Large intestine (tissue), 3 donors: Measurements from ENCODE around the gene SLCO3A1. TPM values are rescaled to one million over a fixed set of nuclear protein-coding genes. Genes with fewer than 3 reads are reported as not detected.

Source experiments
- DNase-seq, 2 donors: peaks; one replicate each; pipeline versions ENCODE4 v3.0.0 to v3.0.0-alpha.2; 2013
- H3K27ac ChIP-seq: one replicate; pipeline ENCODE4 v1.5.1; 2013; ENCODE audit warnings: low read length
- H3K27me3 ChIP-seq: 2 replicates; pipeline ENCODE4 v1.6.1; 2013; ENCODE audit warnings: low read length; ENCODE audit not compliant: control insufficient read depth, insufficient read depth
- H3K36me3 ChIP-seq: 2 replicates; pipeline ENCODE4 v1.6.1; 2013; ENCODE audit warnings: low read length; ENCODE audit not compliant: control insufficient read depth, insufficient read depth
- H3K4me1 ChIP-seq: one replicate; pipeline ENCODE4 v1.6.1; 2013; ENCODE audit warnings: low read length; ENCODE audit not compliant: control insufficient read depth, insufficient read depth
- H3K4me3 ChIP-seq: one replicate; pipeline ENCODE4 v1.5.1; 2013; ENCODE audit warnings: low read length
- H3K9me3 ChIP-seq: one replicate; pipeline ENCODE4 v1.6.1; 2013; ENCODE audit warnings: mild to moderate bottlenecking, low read depth, low read length, moderate library complexity; ENCODE audit not compliant: control insufficient read depth
- WGBS: methylation state at CpG from one replicate; pipeline ENCODE4 v1.1.5; 2013; ENCODE audit warnings: low lambda C conversion rate; ENCODE audit not compliant: insufficient coverage; 5-methylcytosine and 5-hydroxymethylcytosine counted together
- polyA plus RNA-seq: library from polyadenylated mRNA; unstranded; fragments of 120-200 nt; gene quantifications from one replicate; pipeline ENCODE4 v1.2.1, GENCODE V29; 2013

The SLCO3A1 gene
- polyA plus RNA-seq, 1 donor: 5.1 TPM

DNA sequence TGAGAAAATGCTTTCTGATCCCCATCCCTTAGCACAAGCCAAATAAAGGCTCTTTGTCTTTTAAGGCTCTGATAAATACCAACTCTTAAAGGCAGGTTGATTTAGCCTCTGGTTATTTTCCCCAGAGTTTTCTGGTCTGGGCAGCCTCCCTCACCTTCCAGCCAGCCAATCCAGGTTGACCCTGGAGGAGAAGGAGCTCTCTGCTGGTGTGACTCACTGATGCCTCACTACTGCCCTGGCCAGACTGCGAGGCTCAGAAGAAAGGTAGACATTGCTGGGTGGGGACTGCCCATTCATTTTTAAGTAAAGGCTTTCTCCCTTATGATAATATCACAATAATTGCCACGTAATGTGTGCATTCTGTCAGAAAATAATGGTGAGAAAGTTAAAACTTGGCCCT, 37.1 kb downstream of the SLCO3A1 start:
- no peak overlapping the region for H3K4me3 ChIP-seq
- no peaks in the 10 kb centered on the region for H3K9me3 ChIP-seq
- no peaks in the 10 kb centered on the region for H3K36me3 ChIP-seq
- H3K27me3 ChIP-seq: no peaks in the 10 kb centered on the region
- no peak overlapping the region for H3K27ac ChIP-seq
- H3K4me1 ChIP-seq: peaks cover 9% of the 10 kb centered on the region
- no peak for DNase-seq
- WGBS: no CpG with 5 or more reads among the region's 2 CpGs

DNA sequence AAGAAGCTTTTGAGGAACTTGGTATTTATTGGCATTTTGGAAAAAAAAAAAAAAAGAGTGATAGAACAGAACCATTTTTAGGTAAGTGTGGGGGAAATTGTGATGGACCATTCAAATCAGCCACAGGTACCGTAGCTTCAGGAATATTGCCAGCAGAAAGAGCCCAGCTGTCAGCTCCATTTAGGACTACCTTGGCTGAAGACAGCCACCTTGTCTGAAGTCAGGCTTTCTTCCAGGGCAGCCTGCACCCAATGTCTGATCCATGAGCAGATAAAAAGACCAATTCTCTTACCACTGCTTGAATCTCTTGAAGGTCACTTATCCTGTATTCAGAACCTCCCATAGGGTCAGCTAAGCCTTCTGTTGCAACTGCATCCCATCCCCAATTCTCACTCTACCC, 37.6 kb downstream of the SLCO3A1 start:
- H3K4me1 ChIP-seq: peaks cover 9% of the 10 kb centered on the region
- no peak overlapping the region for H3K27ac ChIP-seq
- H3K4me3 ChIP-seq: no peak overlapping the region
- no peaks in the 10 kb centered on the region for H3K36me3 ChIP-seq
- no peaks in the 10 kb centered on the region for H3K9me3 ChIP-seq
- H3K27me3 ChIP-seq: no peaks in the 10 kb centered on the region
- no CpG with 5 or more reads among the region's 1 CpG for WGBS
- DNase-seq: no peak

DNA sequence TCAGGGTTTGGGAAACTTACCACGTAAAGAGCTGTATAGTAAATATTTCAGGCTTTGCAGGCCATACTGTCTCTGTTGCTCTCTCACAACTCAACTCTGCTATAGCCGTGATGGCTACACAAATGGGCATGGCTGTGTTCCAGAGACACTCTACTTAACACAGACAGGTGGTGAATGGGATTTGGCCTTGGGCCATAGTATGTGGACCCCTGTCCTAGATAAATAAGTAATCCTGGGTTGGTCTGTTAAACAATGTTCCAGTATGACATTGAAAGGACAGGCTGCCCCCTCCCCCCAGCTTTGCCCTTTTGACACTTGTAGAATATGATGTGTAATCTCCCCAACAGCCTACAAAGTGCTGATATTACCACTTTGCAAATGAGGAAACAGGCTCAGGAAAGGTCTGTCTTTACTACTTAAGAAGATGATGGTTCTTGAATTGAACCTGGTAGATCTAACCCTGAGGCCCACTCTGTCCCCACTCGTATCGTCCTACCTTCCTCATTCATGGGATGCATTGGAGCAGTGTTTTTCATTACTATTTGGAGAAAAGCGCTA, 38.4 kb downstream of the SLCO3A1 start:
- Histone ChIP-seq H3K36me3 (no peaks in the 10 kb centered on the region), H3K4me1 (peaks cover 9% of the 10 kb centered on the region), H3K27ac (no peak overlapping the region), H3K9me3 (no peaks in the 10 kb centered on the region), H3K27me3 (no peaks in the 10 kb centered on the region), H3K4me3 (no peak overlapping the region)
- no CpG with 5 or more reads among the region's 5 CpGs for WGBS
- DNase-seq: no peak

DNA sequence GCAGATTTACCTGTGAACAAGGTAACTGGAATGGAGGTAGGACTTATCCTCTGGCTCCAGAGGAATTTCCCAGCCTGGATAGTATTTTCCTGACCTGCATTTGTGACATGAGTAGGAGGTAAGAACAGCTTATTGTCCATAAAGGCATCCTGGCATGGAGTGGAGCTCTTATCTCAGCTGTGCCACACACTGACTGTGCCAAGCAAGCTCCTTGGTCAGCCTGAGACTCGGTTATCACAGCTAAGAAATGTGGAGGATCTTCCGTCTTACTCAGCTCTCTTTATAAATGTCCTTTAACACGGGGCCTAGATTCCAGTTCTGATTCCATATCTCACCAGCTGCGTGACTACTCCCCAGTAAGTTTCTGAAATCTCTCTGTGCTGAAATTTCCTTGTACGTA, 38.9 kb downstream of the SLCO3A1 start:
- Histone ChIP-seq H3K27ac (no peak overlapping the region), H3K9me3 (no peaks in the 10 kb centered on the region), H3K4me3 (no peak overlapping the region), H3K4me1 (peaks cover 9% of the 10 kb centered on the region), H3K36me3 (no peaks in the 10 kb centered on the region), H3K27me3 (no peaks in the 10 kb centered on the region)
- WGBS: 100% methylated on average over 1 of the region's 5 CpGs
- no peak for DNase-seq

DNA sequence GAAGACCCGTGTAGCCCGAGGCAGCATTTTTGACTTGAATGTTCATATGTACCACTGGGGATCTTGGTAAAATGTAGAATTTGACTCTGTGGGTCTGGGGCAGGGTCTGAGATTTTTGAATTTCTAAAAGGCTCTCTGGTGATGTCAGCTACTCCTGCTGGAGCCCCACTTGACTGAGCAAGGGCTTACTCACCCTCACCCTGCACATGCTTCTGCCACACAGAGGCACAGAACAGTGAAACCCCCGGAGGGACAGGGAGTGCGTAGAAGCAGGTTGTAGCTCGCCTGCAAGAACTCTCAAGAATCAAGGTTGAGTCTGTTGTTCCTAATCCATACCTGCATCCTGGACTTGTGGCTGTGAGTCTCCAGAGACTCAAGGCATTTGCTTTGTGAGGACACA, 41.1 kb downstream of the SLCO3A1 start:
- no CpG with 5 or more reads among the region's 5 CpGs for WGBS
- Histone ChIP-seq H3K27me3 (no peaks in the 10 kb centered on the region), H3K9me3 (no peaks in the 10 kb centered on the region), H3K27ac (no peak overlapping the region), H3K4me3 (no peak overlapping the region), H3K4me1 (peaks cover 9% of the 10 kb centered on the region), H3K36me3 (no peaks in the 10 kb centered on the region)
- no peak for DNase-seq

DNA sequence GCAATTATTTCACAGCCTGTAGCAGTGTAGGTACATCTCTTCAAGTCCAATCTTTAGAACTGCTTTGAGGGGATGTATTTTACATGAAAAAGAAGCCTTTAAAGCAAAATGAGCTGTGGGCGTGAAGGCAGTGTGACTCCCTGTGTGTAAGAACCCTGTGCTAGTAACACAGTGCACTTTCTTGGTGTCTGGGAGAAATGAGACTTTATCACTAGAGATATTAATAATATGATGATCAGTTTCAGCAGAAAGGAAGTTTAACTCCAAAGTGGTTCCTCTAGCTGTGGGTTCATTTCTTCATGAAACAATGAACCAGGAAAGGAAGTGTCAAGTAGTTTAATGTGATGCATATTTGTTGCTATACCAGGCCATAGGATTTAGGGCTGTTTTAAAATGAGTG, 41.5 kb downstream of the SLCO3A1 start:
- no CpG with 5 or more reads among the region's 1 CpG for WGBS
- Histone ChIP-seq H3K4me3 (no peak overlapping the region), H3K27ac (no peak overlapping the region), H3K27me3 (no peaks in the 10 kb centered on the region), H3K36me3 (no peaks in the 10 kb centered on the region), H3K9me3 (no peaks in the 10 kb centered on the region), H3K4me1 (peaks cover 9% of the 10 kb centered on the region)
- DNase-seq: no peak

DNA sequence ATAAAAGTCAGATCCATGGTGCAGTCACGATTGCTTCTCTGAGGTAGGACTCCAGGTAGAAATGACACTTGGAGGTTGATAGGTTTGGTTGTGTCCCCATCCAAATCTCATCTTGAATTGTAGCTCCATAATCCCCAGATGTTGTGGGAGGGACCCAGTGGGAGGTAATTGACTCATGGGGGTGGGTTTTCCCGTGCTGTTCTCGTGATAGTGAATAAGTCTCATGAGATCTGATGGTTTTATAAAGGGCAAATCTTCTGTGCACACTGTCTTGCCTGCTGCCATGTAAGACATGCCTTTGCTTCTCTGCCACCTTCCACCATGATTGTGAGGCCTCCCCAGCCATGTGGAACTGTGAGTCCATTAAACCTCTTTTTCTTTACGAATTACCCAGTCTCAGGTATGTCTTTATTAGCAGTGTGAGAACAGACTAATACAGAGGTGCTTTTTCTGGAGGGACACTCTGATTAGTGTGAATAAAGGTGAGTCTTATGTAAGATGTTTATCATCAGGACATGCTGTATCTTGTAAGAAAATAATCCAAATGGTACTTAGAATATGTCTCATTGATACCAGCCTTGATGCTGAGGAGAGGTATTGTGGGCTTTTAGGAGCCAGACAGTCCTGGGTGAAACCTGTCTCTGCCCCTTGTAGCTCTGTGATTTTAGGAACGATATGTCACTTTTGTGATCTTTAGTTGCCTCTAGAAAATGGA, 43.0 kb downstream of the SLCO3A1 start:
- no peaks in the 10 kb centered on the region for H3K9me3 ChIP-seq
- WGBS: no CpG with 5 or more reads among the region's 5 CpGs
- no peak overlapping the region for H3K4me3 ChIP-seq
- no peaks in the 10 kb centered on the region for H3K27me3 ChIP-seq
- H3K4me1 ChIP-seq: peaks cover 9% of the 10 kb centered on the region
- no peaks in the 10 kb centered on the region for H3K36me3 ChIP-seq
- no peak for DNase-seq
- no peak overlapping the region for H3K27ac ChIP-seq

DNA sequence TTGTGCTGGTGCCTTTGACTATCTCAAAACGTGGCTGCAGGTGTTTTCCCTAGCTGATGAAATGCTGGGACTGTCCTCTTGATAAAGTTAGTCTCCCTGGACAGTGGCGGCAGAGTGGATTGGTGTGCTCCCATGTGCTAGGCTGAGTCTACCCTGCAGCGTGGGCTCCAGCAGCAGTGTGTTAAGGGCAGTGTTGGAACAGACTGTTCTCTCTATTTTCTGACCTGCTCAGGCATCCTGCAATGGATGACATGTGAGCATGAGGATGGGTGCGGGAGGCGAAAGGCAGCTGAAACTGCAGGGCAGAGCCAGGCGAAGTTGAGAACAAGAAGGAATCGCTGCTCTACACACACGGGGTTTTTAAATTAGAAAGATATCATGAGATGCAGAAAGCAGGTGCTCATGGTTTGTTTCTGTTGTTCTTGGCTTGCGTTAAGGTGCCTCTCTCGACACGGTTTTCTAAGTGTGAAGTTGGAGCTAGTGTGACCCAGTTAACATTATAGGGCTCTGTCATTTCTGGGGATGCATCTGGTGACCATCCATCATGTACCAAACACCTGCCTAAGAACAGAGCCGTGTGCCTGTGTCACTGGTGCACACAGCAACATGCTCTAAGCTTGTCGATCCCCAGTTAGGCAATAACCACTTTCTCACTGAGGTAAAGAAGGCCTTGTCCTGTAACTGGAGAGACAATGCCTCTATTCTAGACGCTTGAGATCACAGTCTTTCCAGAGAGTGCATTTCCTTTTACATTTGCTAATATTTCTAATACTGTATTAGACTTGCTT, 44.3 kb downstream of the SLCO3A1 start:
- H3K4me1 ChIP-seq: no peaks in the 10 kb centered on the region
- H3K27me3 ChIP-seq: no peaks in the 10 kb centered on the region
- WGBS: no CpG with 5 or more reads among the region's 14 CpGs
- peaks cover 4% of the 10 kb centered on the region for H3K9me3 ChIP-seq
- no peak overlapping the region for H3K4me3 ChIP-seq
- no peak for DNase-seq
- H3K36me3 ChIP-seq: no peaks in the 10 kb centered on the region
- no peak overlapping the region for H3K27ac ChIP-seq

DNA sequence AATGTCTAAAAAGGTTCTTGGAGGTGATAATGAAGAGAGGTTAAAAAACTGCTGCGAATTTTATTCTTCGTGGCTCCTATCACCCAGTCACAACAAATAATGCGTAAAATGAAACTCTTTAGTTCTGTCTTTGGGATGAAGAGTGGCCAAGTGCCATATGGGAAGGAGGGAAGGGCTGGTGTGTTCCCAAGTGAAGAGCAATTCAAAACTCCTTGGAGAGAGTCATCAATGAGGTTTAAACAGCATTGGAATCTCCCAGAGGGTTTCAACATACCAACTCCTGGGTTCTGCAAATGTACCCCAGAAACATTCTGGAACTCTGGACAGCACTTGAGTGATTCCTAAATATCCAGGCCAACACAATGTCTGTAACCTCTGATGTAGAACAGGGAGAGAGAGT, 45.3 kb downstream of the SLCO3A1 start:
- Histone ChIP-seq H3K4me3 (no peak overlapping the region), H3K4me1 (no peaks in the 10 kb centered on the region), H3K27ac (no peak overlapping the region), H3K27me3 (no peaks in the 10 kb centered on the region), H3K9me3 (peaks cover 8% of the 10 kb centered on the region), H3K36me3 (no peaks in the 10 kb centered on the region)
- no peak for DNase-seq
- WGBS: no CpG with 5 or more reads among the region's 3 CpGs

DNA sequence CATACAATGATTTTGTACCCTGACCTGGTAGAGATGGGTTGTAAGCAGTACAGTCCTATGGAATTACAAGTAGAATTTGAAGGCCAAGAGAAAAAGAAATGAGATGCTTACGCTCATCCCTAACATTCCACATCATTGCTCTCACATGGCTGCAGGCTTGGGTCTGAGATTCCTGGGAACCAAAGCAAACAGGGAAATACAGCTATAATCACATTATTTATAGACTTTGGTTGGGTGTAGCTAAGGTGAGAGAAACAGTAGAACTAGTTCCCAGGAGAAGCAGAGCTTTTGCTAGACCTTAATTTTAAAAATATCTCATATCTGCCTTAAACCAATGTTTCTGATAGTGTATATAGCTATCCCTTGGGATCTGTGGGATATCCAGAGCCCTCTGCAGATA, 51.4 kb downstream of the SLCO3A1 start:
- no peak overlapping the region for H3K4me3 ChIP-seq
- peaks cover 8% of the 10 kb centered on the region for H3K9me3 ChIP-seq
- WGBS: no CpG with 5 or more reads among the region's 1 CpG
- H3K27me3 ChIP-seq: no peaks in the 10 kb centered on the region
- no peak overlapping the region for H3K27ac ChIP-seq
- no peaks in the 10 kb centered on the region for H3K4me1 ChIP-seq
- no peak for DNase-seq
- H3K36me3 ChIP-seq: no peaks in the 10 kb centered on the region
